GM23248 (cell line): ENCODE data around the gene CALML3.

Source experiments
- EZH2 ChIP-seq: fragments of 200-600 bp; sonication (generic); IDR thresholded peaks from 2 replicates; pipeline ENCODE4 v1.6.1; 2018; ENCODE audit warnings: antibody characterized with exemption, mild to moderate bottlenecking; ENCODE audit not compliant: insufficient read depth, poor library complexity, severe bottlenecking
- EZH2phosphoT487 ChIP-seq: fragments of 200-600 bp; sonication (generic); IDR thresholded peaks from 2 replicates; pipeline ENCODE4 v1.6.1; 2018; ENCODE audit warnings: antibody characterized with exemption, moderate library complexity, mild to moderate bottlenecking, low read depth; ENCODE audit not compliant: insufficient read depth

DNA sequence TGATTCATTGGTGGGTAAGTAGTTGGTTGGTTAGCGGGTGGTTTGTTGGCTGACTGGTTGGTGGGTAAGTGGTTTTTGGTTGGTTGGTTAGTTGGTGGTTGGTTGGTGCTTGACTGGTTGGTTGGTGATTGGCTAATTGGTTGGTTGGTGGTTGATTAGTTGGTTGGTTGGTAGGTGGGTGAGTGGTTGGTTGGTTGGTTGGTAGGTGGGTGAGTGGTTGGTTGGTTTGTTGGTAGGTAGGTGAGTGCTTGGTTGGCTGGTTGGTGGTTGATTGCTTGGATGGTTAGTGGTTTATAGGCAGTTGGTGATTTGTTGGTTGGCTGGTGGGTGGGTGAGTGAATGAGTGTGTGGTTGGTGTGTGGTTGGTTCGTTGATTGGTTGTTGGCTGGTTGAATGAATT is 44.2 kb downstream of the CALML3 start:
- TF ChIP-seq EZH2phosphoT487 (no peak), EZH2 (no peak)
